ENCODE results near the gene YIF1B. TPM values are rescaled to one million over a fixed set of nuclear protein-coding genes. Genes with fewer than 3 reads are reported as not detected.

Gene YIF1B
- total and polyA plus RNA-seq, 9 of the 15 experiments (the other 6 are each of a cell fraction or from before 2014, with no cell fraction given): 8.5 to 586 (median 323) TPM

Small RNAs within 50 kb of the gene (small RNA-seq; reads per million reads assigned to genes)
- gene RF00019: not detected

Other genes with a start within 250 kb of the YIF1B start
Only the 7 nearest of the 12 such genes appear.
- 60.7 and 74.0 TPM in 2 replicates for gene PPP1R14A, start 59.6 kb downstream of the YIF1B start, total RNA-seq (2014; rRNA removed)
- gene PPP1R14A, start 59.6 kb downstream of the YIF1B start, total RNA-seq (2014; rRNA removed; fragmentation: Illumina TruSeq; extraction: Trizol): 0.80 and 1.7 TPM in 2 replicates
- gene PPP1R14A, start 59.6 kb downstream of the YIF1B start, total RNA-seq (2015; rRNA removed; fragmentation: Illumina TruSeq; extraction: Trizol): 6.5 and 7.5 TPM in 2 replicates
- gene PPP1R14A, start 59.6 kb downstream of the YIF1B start, total RNA-seq (2021): 107 TPM in 2 replicates
- 24.7 and 26.4 TPM in 2 replicates for gene PPP1R14A, start 59.6 kb downstream of the YIF1B start, polyA plus RNA-seq (2011; rRNA removed)
- gene PPP1R14A, start 59.6 kb downstream of the YIF1B start, polyA plus RNA-seq (2014; fragmentation: Illumina TruSeq; extraction: Trizol): 12.1 and 31.5 TPM in 2 replicates
- gene PPP1R14A, start 59.6 kb downstream of the YIF1B start, polyA plus RNA-seq (2014; fragmentation: Nextera tagmentation; extraction: Ambion mirVana): 1 to 10 TPM in 1 of 2 experiments, under 1 TPM in 1; 0.44 to 1.1 TPM
- 179 and 181 TPM in 2 replicates for gene PPP1R14A, start 59.6 kb downstream of the YIF1B start, polyA plus RNA-seq (2014; rRNA removed)
- 1.0 and 3.5 TPM in 2 replicates for gene SPINT2, start 51.4 kb downstream of the YIF1B start, total RNA-seq (2014; rRNA removed)
- gene SPINT2, start 51.4 kb downstream of the YIF1B start, total RNA-seq (2014; rRNA removed; fragmentation: Illumina TruSeq; extraction: Trizol): 0.38 and 0.84 TPM in 2 replicates
- gene SPINT2, start 51.4 kb downstream of the YIF1B start, total RNA-seq (2015; rRNA removed; fragmentation: Illumina TruSeq; extraction: Trizol): 0.65 and 1.4 TPM in 2 replicates
- gene SPINT2, start 51.4 kb downstream of the YIF1B start, total RNA-seq (2021): 1.9 and 2.1 TPM in 2 replicates
- gene SPINT2, start 51.4 kb downstream of the YIF1B start, polyA plus RNA-seq (2011; rRNA removed): 4.5 and 4.6 TPM in 2 replicates
- gene SPINT2, start 51.4 kb downstream of the YIF1B start, polyA plus RNA-seq (2014; fragmentation: Illumina TruSeq; extraction: Trizol): 3.6 and 4.4 TPM in 2 replicates
- 1 to 10 TPM; 3.4 to 4.1 TPM for gene SPINT2, start 51.4 kb downstream of the YIF1B start, polyA plus RNA-seq (2014; fragmentation: Nextera tagmentation; extraction: Ambion mirVana)
- gene SPINT2, start 51.4 kb downstream of the YIF1B start, polyA plus RNA-seq (2014; rRNA removed): 0.93 and 1.6 TPM in 2 replicates
- not detected in 2 replicates for gene C19orf33, start 11.7 kb downstream of the YIF1B start, total RNA-seq (2014; rRNA removed)
- gene C19orf33, start 11.7 kb downstream of the YIF1B start, total RNA-seq (2014; rRNA removed; fragmentation: Illumina TruSeq; extraction: Trizol): not detected in 2 replicates
- not detected in 2 replicates for gene C19orf33, start 11.7 kb downstream of the YIF1B start, total RNA-seq (2015; rRNA removed; fragmentation: Illumina TruSeq; extraction: Trizol)
- not detected in 2 replicates for gene C19orf33, start 11.7 kb downstream of the YIF1B start, total RNA-seq (2021)
- not detected in 2 replicates for gene C19orf33, start 11.7 kb downstream of the YIF1B start, polyA plus RNA-seq (2011; rRNA removed)
- not detected in 2 replicates for gene C19orf33, start 11.7 kb downstream of the YIF1B start, polyA plus RNA-seq (2014; fragmentation: Illumina TruSeq; extraction: Trizol)
- gene C19orf33, start 11.7 kb downstream of the YIF1B start, polyA plus RNA-seq (2014; fragmentation: Nextera tagmentation; extraction: Ambion mirVana): not detected
- 3.2 TPM in 1 of 2 replicates, not detected in the other for gene C19orf33, start 11.7 kb downstream of the YIF1B start, polyA plus RNA-seq (2014; rRNA removed)
- 0.05 and 0.12 TPM in 2 replicates for gene KCNK6, start 3.9 kb upstream of the YIF1B start, total RNA-seq (2014; rRNA removed)
- gene KCNK6, start 3.9 kb upstream of the YIF1B start, total RNA-seq (2014; rRNA removed; fragmentation: Illumina TruSeq; extraction: Trizol): 0.06 and 0.15 TPM in 2 replicates
- gene KCNK6, start 3.9 kb upstream of the YIF1B start, total RNA-seq (2015; rRNA removed; fragmentation: Illumina TruSeq; extraction: Trizol): 0.04 and 0.07 TPM in 2 replicates
- 0.18 and 0.31 TPM in 2 replicates for gene KCNK6, start 3.9 kb upstream of the YIF1B start, total RNA-seq (2021)
- 0.07 and 0.16 TPM in 2 replicates for gene KCNK6, start 3.9 kb upstream of the YIF1B start, polyA plus RNA-seq (2011; rRNA removed)
- 0.08 and 0.42 TPM in 2 replicates for gene KCNK6, start 3.9 kb upstream of the YIF1B start, polyA plus RNA-seq (2014; fragmentation: Illumina TruSeq; extraction: Trizol)
- under 1 TPM; 0.24 to 0.27 TPM for gene KCNK6, start 3.9 kb upstream of the YIF1B start, polyA plus RNA-seq (2014; fragmentation: Nextera tagmentation; extraction: Ambion mirVana)
- gene KCNK6, start 3.9 kb upstream of the YIF1B start, polyA plus RNA-seq (2014; rRNA removed): 0.07 and 0.08 TPM in 2 replicates
- 0.37 TPM in 1 of 2 replicates, not detected in the other for gene CATSPERG, start 19.9 kb upstream of the YIF1B start, total RNA-seq (2014; rRNA removed)
- gene CATSPERG, start 19.9 kb upstream of the YIF1B start, total RNA-seq (2014; rRNA removed; fragmentation: Illumina TruSeq; extraction: Trizol): 0.41 and 0.58 TPM in 2 replicates
- gene CATSPERG, start 19.9 kb upstream of the YIF1B start, total RNA-seq (2015; rRNA removed; fragmentation: Illumina TruSeq; extraction: Trizol): 0.72 and 0.76 TPM in 2 replicates
- gene CATSPERG, start 19.9 kb upstream of the YIF1B start, total RNA-seq (2021): 1.8 and 2.2 TPM in 2 replicates
- 0.56 and 1.0 TPM in 2 replicates for gene CATSPERG, start 19.9 kb upstream of the YIF1B start, polyA plus RNA-seq (2011; rRNA removed)
- gene CATSPERG, start 19.9 kb upstream of the YIF1B start, polyA plus RNA-seq (2014; fragmentation: Illumina TruSeq; extraction: Trizol): 0.15 and 0.30 TPM in 2 replicates
- gene CATSPERG, start 19.9 kb upstream of the YIF1B start, polyA plus RNA-seq (2014; fragmentation: Nextera tagmentation; extraction: Ambion mirVana): under 1 TPM in 1 of 2 experiments, not detected in 1; 0.07 TPM
- 0.97 and 1.1 TPM in 2 replicates for gene CATSPERG, start 19.9 kb upstream of the YIF1B start, polyA plus RNA-seq (2014; rRNA removed)
- 379 and 498 TPM in 2 replicates for gene PSMD8, start 58.6 kb upstream of the YIF1B start, total RNA-seq (2014; rRNA removed)
- gene PSMD8, start 58.6 kb upstream of the YIF1B start, total RNA-seq (2014; rRNA removed; fragmentation: Illumina TruSeq; extraction: Trizol): 222 and 257 TPM in 2 replicates
- gene PSMD8, start 58.6 kb upstream of the YIF1B start, total RNA-seq (2015; rRNA removed; fragmentation: Illumina TruSeq; extraction: Trizol): 315 and 317 TPM in 2 replicates
- gene PSMD8, start 58.6 kb upstream of the YIF1B start, total RNA-seq (2021): 304 and 317 TPM in 2 replicates
- 561 and 583 TPM in 2 replicates for gene PSMD8, start 58.6 kb upstream of the YIF1B start, polyA plus RNA-seq (2011; rRNA removed)
- gene PSMD8, start 58.6 kb upstream of the YIF1B start, polyA plus RNA-seq (2014; fragmentation: Illumina TruSeq; extraction: Trizol): 377 and 397 TPM in 2 replicates
- 100 to 1,000 TPM; 130 to 244 TPM for gene PSMD8, start 58.6 kb upstream of the YIF1B start, polyA plus RNA-seq (2014; fragmentation: Nextera tagmentation; extraction: Ambion mirVana)
- gene PSMD8, start 58.6 kb upstream of the YIF1B start, polyA plus RNA-seq (2014; rRNA removed): 372 and 502 TPM in 2 replicates
- not detected in 2 replicates for gene GGN, start 72.1 kb upstream of the YIF1B start, total RNA-seq (2014; rRNA removed)
- gene GGN, start 72.1 kb upstream of the YIF1B start, total RNA-seq (2014; rRNA removed; fragmentation: Illumina TruSeq; extraction: Trizol): not detected in 2 replicates
- gene GGN, start 72.1 kb upstream of the YIF1B start, total RNA-seq (2015; rRNA removed; fragmentation: Illumina TruSeq; extraction: Trizol): not detected in 2 replicates
- gene GGN, start 72.1 kb upstream of the YIF1B start, total RNA-seq (2021): 0.25 and 0.33 TPM in 2 replicates
- gene GGN, start 72.1 kb upstream of the YIF1B start, polyA plus RNA-seq (2011; rRNA removed): 0.12 TPM in 1 of 2 replicates, not detected in the other
- not detected in 2 replicates for gene GGN, start 72.1 kb upstream of the YIF1B start, polyA plus RNA-seq (2014; fragmentation: Illumina TruSeq; extraction: Trizol)
- gene GGN, start 72.1 kb upstream of the YIF1B start, polyA plus RNA-seq (2014; fragmentation: Nextera tagmentation; extraction: Ambion mirVana): not detected
- 0.15 and 0.16 TPM in 2 replicates for gene GGN, start 72.1 kb upstream of the YIF1B start, polyA plus RNA-seq (2014; rRNA removed)

Data from K562 (cell line).